Osteocyte (in vitro differentiated cells): ENCODE results near the gene CBX6. TPM values are rescaled to one million over a fixed set of nuclear protein-coding genes. Genes with fewer than 3 reads are reported as not detected.

ENCODE experiments used
- DNase-seq: peaks from one replicate; pipeline ENCODE4 v3.0.0; 2021; ENCODE audit warnings: mixed read lengths; ENCODE audit not compliant: unreplicated experiment; ENCODE audit errors: extremely low spot score
- H3K27ac Mint-ChIP-seq: one replicate; pipeline ENCODE4 v1.8.0; 2021; ENCODE audit warnings: mild to moderate bottlenecking, mixed read lengths; ENCODE audit not compliant: unreplicated experiment
- H3K27me3 Mint-ChIP-seq: one replicate; pipeline ENCODE4 v1.8.0; 2021; ENCODE audit warnings: mixed read lengths; ENCODE audit not compliant: unreplicated experiment
- H3K36me3 Mint-ChIP-seq: one replicate; pipeline ENCODE4 v1.8.0; 2021; ENCODE audit warnings: mixed read lengths; ENCODE audit not compliant: unreplicated experiment
- H3K4me1 Mint-ChIP-seq: one replicate; pipeline ENCODE4 v1.8.0; 2021; ENCODE audit warnings: mixed read lengths; ENCODE audit not compliant: unreplicated experiment
- H3K4me3 Mint-ChIP-seq: one replicate; pipeline ENCODE4 v1.8.0; 2021; ENCODE audit warnings: mild to moderate bottlenecking, moderate library complexity, mixed read lengths; ENCODE audit not compliant: unreplicated experiment
- H3K9me3 Mint-ChIP-seq: one replicate; pipeline ENCODE4 v1.8.0; 2021; ENCODE audit warnings: mixed read lengths; ENCODE audit not compliant: unreplicated experiment
- total RNA-seq: library from RNA; stranded (reverse); gene quantifications from 2 replicates; pipeline ENCODE4 v1.2.1, GENCODE V29; 2021
- TF ChIP-seq, protein P1 (sequence below): fragments of 200-600 bp; sonication (generic); IDR thresholded peaks from 2 replicates; pipeline ENCODE4 v1.5.0; 2021; ENCODE audit warnings: antibody characterized with exemption, mild to moderate bottlenecking, moderate library complexity

Gene CBX6
- total RNA-seq, 1 donor from 2014 or later: 86.2 TPM

DNA sequence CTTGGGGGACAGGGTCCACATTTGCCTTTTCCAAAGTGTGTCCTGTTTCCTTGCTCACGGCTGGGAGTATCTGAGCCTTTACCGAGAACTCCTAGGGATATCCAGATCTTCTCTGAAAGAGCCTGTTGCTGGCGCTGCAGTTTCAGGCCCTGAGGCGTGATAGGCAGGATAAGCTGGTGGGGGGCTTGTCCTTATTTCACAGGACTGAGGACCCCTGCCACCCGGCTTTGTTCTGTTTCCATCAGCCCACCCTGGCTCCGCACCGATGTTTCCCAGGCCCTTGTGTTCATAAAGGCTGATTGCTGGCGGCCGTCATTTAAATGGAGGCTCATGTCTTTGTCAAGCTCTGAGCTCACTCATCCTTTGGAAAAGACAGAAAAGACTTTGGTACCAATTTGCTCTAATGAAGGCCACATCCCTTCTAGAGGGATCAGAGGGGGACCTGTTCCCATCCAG, 18.8 kb downstream of the CBX6 start:
- DNase-seq: no peak
- no peak overlapping the region for H3K27ac Mint-ChIP-seq
- no peaks in the 10 kb centered on the region for H3K9me3 Mint-ChIP-seq
- H3K4me3 Mint-ChIP-seq: no peak overlapping the region
- H3K36me3 Mint-ChIP-seq: no peaks in the 10 kb centered on the region
- H3K27me3 Mint-ChIP-seq: peaks cover 44% of the 10 kb centered on the region
- TF ChIP-seq, protein P1, sequence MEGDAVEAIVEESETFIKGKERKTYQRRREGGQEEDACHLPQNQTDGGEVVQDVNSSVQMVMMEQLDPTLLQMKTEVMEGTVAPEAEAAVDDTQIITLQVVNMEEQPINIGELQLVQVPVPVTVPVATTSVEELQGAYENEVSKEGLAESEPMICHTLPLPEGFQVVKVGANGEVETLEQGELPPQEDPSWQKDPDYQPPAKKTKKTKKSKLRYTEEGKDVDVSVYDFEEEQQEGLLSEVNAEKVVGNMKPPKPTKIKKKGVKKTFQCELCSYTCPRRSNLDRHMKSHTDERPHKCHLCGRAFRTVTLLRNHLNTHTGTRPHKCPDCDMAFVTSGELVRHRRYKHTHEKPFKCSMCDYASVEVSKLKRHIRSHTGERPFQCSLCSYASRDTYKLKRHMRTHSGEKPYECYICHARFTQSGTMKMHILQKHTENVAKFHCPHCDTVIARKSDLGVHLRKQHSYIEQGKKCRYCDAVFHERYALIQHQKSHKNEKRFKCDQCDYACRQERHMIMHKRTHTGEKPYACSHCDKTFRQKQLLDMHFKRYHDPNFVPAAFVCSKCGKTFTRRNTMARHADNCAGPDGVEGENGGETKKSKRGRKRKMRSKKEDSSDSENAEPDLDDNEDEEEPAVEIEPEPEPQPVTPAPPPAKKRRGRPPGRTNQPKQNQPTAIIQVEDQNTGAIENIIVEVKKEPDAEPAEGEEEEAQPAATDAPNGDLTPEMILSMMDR: no peak
- H3K4me1 Mint-ChIP-seq: no peaks in the 10 kb centered on the region

GRCh38 chr22:38852522-38852921, 19.5 kb downstream of the CBX6 start:
- TF ChIP-seq, protein P1: no peak
- no peaks in the 10 kb centered on the region for H3K4me1 Mint-ChIP-seq
- no peak overlapping the region for H3K4me3 Mint-ChIP-seq
- no peak for DNase-seq
- no peaks in the 10 kb centered on the region for H3K36me3 Mint-ChIP-seq
- no peak overlapping the region for H3K27ac Mint-ChIP-seq
- peaks cover 41% of the 10 kb centered on the region for H3K27me3 Mint-ChIP-seq
- H3K9me3 Mint-ChIP-seq: no peaks in the 10 kb centered on the region

GRCh38 chr22:38850941-38851849, 20.8 kb downstream of the CBX6 start:
- no peak overlapping the region for H3K27ac Mint-ChIP-seq
- TF ChIP-seq, protein P1: no peak
- H3K27me3 Mint-ChIP-seq: peaks cover 41% of the 10 kb centered on the region
- no peak overlapping the region for H3K4me3 Mint-ChIP-seq
- H3K4me1 Mint-ChIP-seq: peaks cover 4% of the 10 kb centered on the region
- H3K9me3 Mint-ChIP-seq: no peaks in the 10 kb centered on the region
- H3K36me3 Mint-ChIP-seq: no peaks in the 10 kb centered on the region
- no peak for DNase-seq

GRCh38 chr22:38850399-38850798, 21.6 kb downstream of the CBX6 start:
- TF ChIP-seq, protein P1: no peak
- DNase-seq: no peak
- Mint-ChIP-seq H3K9me3 (no peaks in the 10 kb centered on the region), H3K4me1 (peaks cover 4% of the 10 kb centered on the region), H3K36me3 (no peaks in the 10 kb centered on the region), H3K27me3 (peaks cover 37% of the 10 kb centered on the region), H3K4me3 (no peak overlapping the region), H3K27ac (no peak overlapping the region)

DNA sequence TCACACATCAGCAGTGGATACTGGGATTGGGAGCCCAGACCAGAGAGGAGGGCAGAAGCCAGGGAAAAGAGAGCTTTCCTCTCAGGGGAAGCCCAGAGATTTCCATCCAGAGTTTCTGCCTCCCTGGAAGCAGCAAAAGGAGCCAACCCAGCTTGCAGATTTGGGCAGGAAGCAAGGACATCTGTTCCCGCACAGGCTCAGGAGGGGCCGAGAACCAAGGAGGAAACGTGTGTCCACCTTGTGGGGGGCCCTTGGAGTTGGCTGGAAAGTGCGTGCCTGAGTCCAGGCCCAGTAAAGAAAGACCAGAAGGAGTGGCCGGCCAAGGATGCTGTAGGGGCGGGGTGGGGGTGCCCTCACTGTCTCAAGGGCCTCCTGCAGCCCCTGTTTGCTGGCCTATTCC, 22.2 kb downstream of the CBX6 start:
- H3K4me3 Mint-ChIP-seq: no peak overlapping the region
- H3K27me3 Mint-ChIP-seq: peaks cover 42% of the 10 kb centered on the region
- no peak for DNase-seq
- TF ChIP-seq, protein P1: no peak
- peaks cover 4% of the 10 kb centered on the region for H3K4me1 Mint-ChIP-seq
- H3K27ac Mint-ChIP-seq: no peak overlapping the region
- H3K36me3 Mint-ChIP-seq: no peaks in the 10 kb centered on the region
- no peaks in the 10 kb centered on the region for H3K9me3 Mint-ChIP-seq
